Mesodermal cell (in vitro differentiated cells): ENCODE data around the gene CLTB.
"Not testable (repeated sequence)": the region's sequence is repeated elsewhere in the genome, so short reads cannot be mapped to it uniquely, and the experiment has no call there.

Experiments used
- H3K27ac ChIP-seq: 2 replicates; pipeline ENCODE4 v1.7.0; 2013; ENCODE audit warnings: mild to moderate bottlenecking, low read depth, low read length, moderate library complexity; ENCODE audit not compliant: severe bottlenecking
- H3K36me3 ChIP-seq: 2 replicates; pipeline ENCODE4 v1.7.1; 2013; ENCODE audit warnings: mild to moderate bottlenecking, low read length, moderate library complexity; ENCODE audit not compliant: control insufficient read depth, insufficient read depth
- H3K4me1 ChIP-seq: one replicate; pipeline ENCODE4 v1.7.1; 2013; ENCODE audit warnings: mild to moderate bottlenecking, low read length; ENCODE audit not compliant: insufficient read depth, control insufficient read depth, poor library complexity, severe bottlenecking
- H3K4me3 ChIP-seq: 2 replicates; pipeline ENCODE4 v1.7.0; 2013; ENCODE audit warnings: low read length, control low read depth, mild to moderate bottlenecking; ENCODE audit not compliant: insufficient read depth, poor library complexity, severe bottlenecking; ENCODE audit errors: extremely low read depth
- H3K9me3 ChIP-seq: 2 replicates; pipeline ENCODE4 v1.7.1; 2013; ENCODE audit warnings: mild to moderate bottlenecking, low read length, moderate library complexity; ENCODE audit not compliant: control insufficient read depth
- WGBS, 2 experiments: methylation state at CpG; one replicate each; pipeline ENCODE4 v1.1.5; 2013; ENCODE audit warnings: missing lambda C conversion rate in 2 of 2; ENCODE audit not compliant: insufficient coverage in 2 of 2; 5-methylcytosine and 5-hydroxymethylcytosine counted together

CLTB gene

GRCh38 chr5:176413255-176413565 is 3.1 kb downstream of the CLTB start:
- peaks cover 25% of the 10 kb centered on the region for H3K4me1 ChIP-seq
- H3K4me3 ChIP-seq = no peak overlapping the region

DNA sequence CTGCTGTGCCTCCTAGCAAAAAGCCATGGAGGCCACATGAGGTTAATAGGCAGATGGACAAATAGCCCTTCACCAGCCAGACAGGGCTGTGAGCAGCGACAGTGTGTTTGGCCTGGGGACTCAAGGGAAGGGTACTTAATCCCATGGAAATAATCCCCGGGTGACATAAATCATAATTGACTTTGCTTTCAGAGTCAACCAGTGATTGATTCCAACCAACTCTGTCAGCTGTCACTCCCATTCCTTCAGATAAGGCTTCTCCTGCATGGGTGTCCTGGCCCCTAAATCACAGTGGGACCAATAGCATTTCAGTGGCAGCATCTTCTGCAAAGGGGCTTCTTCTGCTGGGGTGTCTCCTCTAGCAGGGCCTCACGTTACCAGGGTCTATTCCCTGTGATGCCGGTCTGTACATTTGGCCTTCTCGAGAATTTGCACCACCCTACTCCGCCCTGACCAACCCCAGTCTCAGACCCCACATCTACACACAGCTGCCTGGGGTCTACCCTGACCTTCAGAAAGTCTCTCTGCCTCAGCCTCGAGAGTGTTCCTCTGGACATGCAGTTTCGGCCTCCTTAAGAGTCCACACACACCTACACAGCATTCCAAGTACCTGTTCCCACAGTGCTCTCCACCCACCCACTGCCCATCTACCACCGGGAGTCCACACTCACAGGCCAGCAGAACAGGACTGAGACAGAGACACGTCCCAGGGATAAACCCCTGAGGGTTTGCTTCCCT is 3.7 kb downstream of the CLTB start:
- H3K4me3 ChIP-seq = no peak overlapping the region
- no peak overlapping the region for H3K27ac ChIP-seq
- H3K4me1 ChIP-seq = peaks cover 25% of the 10 kb centered on the region
- H3K36me3 ChIP-seq = peaks cover 34% of the 10 kb centered on the region
- WGBS, 2 experiments = 88 to 90% methylated on average over 6 to 8 of the region's 10 CpGs
- no peaks in the 10 kb centered on the region for H3K9me3 ChIP-seq

More at GRCh38 chr5:176413255-176413565, 3.1 kb downstream of the CLTB start:
- peaks cover 30% of the 10 kb centered on the region for H3K36me3 ChIP-seq
- H3K27ac ChIP-seq = no peak overlapping the region
- no peaks in the 10 kb centered on the region for H3K9me3 ChIP-seq
- 80 to 91% methylated on average over 2 of the region's 2 CpGs for WGBS, 2 experiments

DNA sequence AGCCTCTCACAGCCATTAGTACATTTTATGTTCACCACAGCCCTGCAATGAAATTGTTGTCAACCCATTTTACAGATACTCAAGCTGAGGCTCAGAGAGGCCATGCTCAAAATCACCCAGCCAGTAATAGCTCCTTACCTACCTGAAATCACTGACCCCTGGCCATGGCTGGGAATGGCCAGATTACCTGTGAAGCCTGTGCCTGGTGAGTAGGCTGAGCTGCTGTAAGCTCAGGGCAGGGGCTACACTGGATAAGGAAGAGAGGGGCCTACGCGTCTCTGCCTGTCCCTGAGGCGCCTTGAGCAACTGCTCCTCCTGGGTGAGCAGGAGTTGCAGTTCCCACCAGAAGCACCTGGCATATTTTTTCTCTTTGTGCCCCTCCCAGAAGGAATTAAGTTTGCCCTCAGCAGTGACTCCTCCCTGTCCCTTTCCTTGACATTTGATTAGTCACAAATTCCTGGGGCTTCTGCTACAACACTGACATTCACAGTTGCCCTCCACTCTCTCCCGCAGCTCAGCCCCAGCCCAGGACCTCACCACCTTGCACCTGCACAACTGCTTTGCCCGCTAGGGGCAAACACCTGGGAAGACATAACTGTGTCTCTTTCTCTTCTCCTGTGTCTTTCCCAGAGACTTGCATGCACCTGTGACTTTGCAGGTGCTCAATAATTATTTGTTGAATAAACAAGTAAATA is 5.7 kb downstream of the CLTB start:
- Histone ChIP-seq H3K36me3 (peaks cover 50% of the 10 kb centered on the region), H3K9me3 (no peaks in the 10 kb centered on the region)

GRCh38 chr5:176409765-176410164 is 6.6 kb downstream of the CLTB start:
- no peak overlapping the region for H3K4me3 ChIP-seq
- H3K36me3 ChIP-seq = peaks cover 58% of the 10 kb centered on the region
- H3K9me3 ChIP-seq = no peaks in the 10 kb centered on the region
- 92 to 95% methylated on average over 2 to 3 of the region's 4 CpGs for WGBS, 2 experiments
- H3K27ac ChIP-seq = no peak overlapping the region
- H3K4me1 ChIP-seq = peaks cover 21% of the 10 kb centered on the region

More for the DNA sequence above, 5.7 kb downstream of the CLTB start:
- Histone ChIP-seq H3K27ac (no peak overlapping the region), H3K4me3 (no peak overlapping the region), H3K4me1 (peaks cover 25% of the 10 kb centered on the region)
- WGBS, 2 experiments = 80 to 98% methylated on average over 3 to 4 of the region's 5 CpGs

- no peak overlapping the region for H3K4me3 ChIP-seq
- no peak overlapping the region for H3K27ac ChIP-seq
- peaks cover 63% of the 10 kb centered on the region for H3K36me3 ChIP-seq
- no peaks in the 10 kb centered on the region for H3K9me3 ChIP-seq
- 97% methylated on average over 5 of the region's 5 CpGs for WGBS, 2 experiments
- peaks cover 21% of the 10 kb centered on the region for H3K4me1 ChIP-seq
Observed at GRCh38 chr5:176408590-176408989, 7.7 kb downstream of the CLTB start.

DNA sequence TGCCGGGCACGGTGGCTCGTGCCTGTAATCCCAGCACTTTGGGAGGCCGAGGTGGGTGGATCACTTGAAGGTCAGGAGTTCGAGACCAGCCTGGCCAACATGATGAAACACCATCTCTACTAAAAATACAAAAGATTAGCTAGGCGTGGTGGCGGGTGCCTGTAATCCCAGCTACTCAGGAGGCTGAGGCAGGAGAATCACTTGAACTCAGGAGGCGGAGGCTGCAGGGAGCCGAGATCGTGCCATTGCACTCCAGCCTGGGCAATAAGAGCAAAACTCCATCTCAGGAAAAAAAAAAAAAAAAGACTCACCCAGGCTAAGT is 8.1 kb downstream of the CLTB start:
- H3K27ac ChIP-seq, H3K9me3 ChIP-seq, H3K4me3 ChIP-seq: not testable (repeated sequence)
- Histone ChIP-seq H3K36me3 (peaks cover 66% of the 10 kb centered on the region), H3K4me1 (peaks cover 20% of the 10 kb centered on the region)
- 80 to 82% methylated on average over 1 to 5 of the region's 10 CpGs for WGBS, 2 experiments

- Histone ChIP-seq H3K4me1 (peaks cover 15% of the 10 kb centered on the region), H3K4me3 (no peak overlapping the region), H3K27ac (no peak overlapping the region), H3K9me3 (no peaks in the 10 kb centered on the region), H3K36me3 (peaks cover 66% of the 10 kb centered on the region)
- WGBS, 2 experiments = 88 to 92% methylated on average over 4 to 5 of the region's 6 CpGs
Observed at GRCh38 chr5:176407456-176408251, 8.7 kb downstream of the CLTB start.

GRCh38 chr5:176406436-176407052 is 9.8 kb downstream of the CLTB start:
- WGBS, 2 experiments = 91 to 92% methylated on average over 5 to 7 of the region's 9 CpGs
- peaks cover 4% of the 10 kb centered on the region for H3K4me1 ChIP-seq
- H3K9me3 ChIP-seq = no peaks in the 10 kb centered on the region
- no peak overlapping the region for H3K4me3 ChIP-seq
- H3K36me3 ChIP-seq = peaks cover 64% of the 10 kb centered on the region
- no peak overlapping the region for H3K27ac ChIP-seq

- Histone ChIP-seq H3K9me3 (no peaks in the 10 kb centered on the region), H3K27ac (no peak overlapping the region), H3K4me3 (no peak overlapping the region), H3K36me3 (peaks cover 65% of the 10 kb centered on the region), H3K4me1 (peaks cover 3% of the 10 kb centered on the region)
- 71 to 83% methylated on average over 15 to 16 of the region's 20 CpGs for WGBS, 2 experiments
Observed at GRCh38 chr5:176405656-176406435, 10.5 kb downstream of the CLTB start.
